HCT116 (cell line): Measurements from ENCODE around the gene HDLBP. TPM values are rescaled to one million over a fixed set of nuclear protein-coding genes. Genes with fewer than 3 reads are reported as not detected.

Experiments used
- ATAC-seq: fragments of 200-7000 bp; cut with Tn5 transposase; 2 replicates; pipeline ENCODE4 v1.9.1; 2020; ENCODE audit warnings: mild to moderate bottlenecking, moderate library complexity
- BruUV-seq: library from RNA; stranded (reverse); fragments of 400-500 nt; replicated peaks from 2 replicates; lab custom pipeline; 2021; lab: Mats Ljungman, UMichigan
- CTCF ChIA-PET: fragments of 300-600 bp; sonication (Branson Sonifier 250); formaldehyde crosslinking; loops from one replicate; lab custom pipeline; 2021; ENCODE audit warnings: antibody characterized with exemption; lab: Charles Lee
- POLR2A ChIA-PET: fragments of 300-600, 350-600 bp; sonication (Branson Sonifier 250); formaldehyde crosslinking; loops from one replicate; lab custom pipeline; 2021; ENCODE audit warnings: antibody characterized with exemption; lab: Charles Lee
- RAD21 ChIA-PET, 2 experiments: fragments of 300-600 bp; sonication (Branson Sonifier 250); formaldehyde crosslinking; loops; one replicate each; lab custom pipeline; 2023; ENCODE audit warnings: low total read pairs in 2 of 2; ENCODE audit not compliant: uncharacterized antibody in 2 of 2, unreplicated experiment in 2 of 2, low non-redundant PET in 1 of 2; lab: Charles Lee
- DNase-seq: peaks from one replicate; pipeline ENCODE4 v3.0.0-alpha.2; 2010; ENCODE audit warnings: low read depth, low spot score
- H2AFZ ChIP-seq: fragments of 200-600 bp; shearing (Covaris generic), sonication (generic); 2 replicates; pipeline ENCODE4 v1.6.1; 2017; ENCODE audit warnings: low read depth, mixed run types, mixed read lengths, antibody characterized with exemption, low read length; ENCODE audit not compliant: poor library complexity, severe bottlenecking
- H3K27ac ChIP-seq: 2 replicates; pipeline ENCODE4 v1.5.1; 2012; ENCODE audit warnings: low read depth, low read length
- H3K27me3 ChIP-seq: fragments of 200-600 bp; sonication (generic); 2 replicates; pipeline ENCODE4 v1.6.1; 2016; ENCODE audit warnings: mixed run types, low read length, mixed read lengths; ENCODE audit not compliant: insufficient read depth
- H3K36me3 ChIP-seq, 2 experiments: fragments of 200-500 bp in 1 of 2; fragments of 200-600 bp in 1 of 2; sonication (Bioruptor generic) in 1 of 2; sonication (generic) in 1 of 2; 2 replicates each; pipeline versions ENCODE4 v1.5.1 to v1.6.1; 2014 to 2016; ENCODE audit warnings: low read length in 2 of 2, inconsistent platforms in 1 of 2, mixed read lengths in 1 of 2, mixed run types in 1 of 2; ENCODE audit not compliant: insufficient read depth in 2 of 2, control insufficient read depth in 1 of 2
- H3K4me1 ChIP-seq, 2 experiments: fragments of 200-600 bp in 1 of 2; sonication (generic) in 1 of 2; 2 replicates each; pipeline versions ENCODE4 v1.5.1 to v1.6.1; 2012 to 2017; ENCODE audit warnings: low read length in 2 of 2, inconsistent platforms in 1 of 2, mild to moderate bottlenecking in 1 of 2, mixed read lengths in 1 of 2, mixed run types in 1 of 2, moderate library complexity in 1 of 2; ENCODE audit not compliant: insufficient read depth in 2 of 2, control insufficient read depth in 1 of 2
- H3K4me2 ChIP-seq: fragments of 200-600 bp; sonication (generic); 2 replicates; pipeline ENCODE4 v1.6.1; 2017; ENCODE audit warnings: mixed run types, low read length, mixed read lengths
- H3K4me3 ChIP-seq, 2 experiments: fragments of 200-600 bp in 1 of 2; sonication (generic) in 1 of 2; replicated peaks in 1 of 2; 2 replicates each; pipeline ENCODE4 v1.5.1; 2011 to 2016; ENCODE audit warnings: low read length in 2 of 2, control low read depth in 1 of 2, low read depth in 1 of 2, mild to moderate bottlenecking in 1 of 2, mixed read lengths in 1 of 2, mixed run types in 1 of 2
- H3K79me2 ChIP-seq: fragments of 200-600 bp; sonication (generic); 2 replicates; pipeline ENCODE4 v1.6.1; 2017; ENCODE audit warnings: mild to moderate bottlenecking, mixed run types, low read length, moderate library complexity, mixed read lengths; ENCODE audit not compliant: insufficient read depth
- H3K9ac ChIP-seq: fragments of 200-600 bp; sonication (generic); 2 replicates; pipeline ENCODE4 v1.6.1; 2016; ENCODE audit warnings: low read length, mixed read lengths
- H3K9me2 ChIP-seq: fragments of 200-600 bp; sonication (generic), shearing (Covaris generic); 2 replicates; pipeline ENCODE4 v1.6.1; 2017; ENCODE audit warnings: mixed run types, mild to moderate bottlenecking, moderate library complexity; ENCODE audit not compliant: insufficient read depth
- H3K9me3 ChIP-seq, 2 experiments: fragments of 200-500 bp in 1 of 2; fragments of 200-600 bp in 1 of 2; sonication (Bioruptor generic) in 1 of 2; sonication (generic) in 1 of 2; 2 replicates each; pipeline ENCODE4 v1.6.1; 2014 to 2017; ENCODE audit warnings: low read length in 2 of 2, mixed read lengths in 2 of 2, inconsistent platforms in 1 of 2, low read depth in 1 of 2, mild to moderate bottlenecking in 1 of 2, mixed run types in 1 of 2, moderate library complexity in 1 of 2; ENCODE audit not compliant: control insufficient read depth in 1 of 2, insufficient read depth in 1 of 2
- H4K20me1 ChIP-seq: fragments of 200-600 bp; sonication (generic), shearing (Covaris generic); 2 replicates; pipeline ENCODE4 v1.6.1; 2017; ENCODE audit warnings: mixed run types, mild to moderate bottlenecking, moderate library complexity; ENCODE audit not compliant: insufficient read depth
- CBX3 ChIP-seq: IDR thresholded peaks from 2 replicates; pipeline ENCODE4 v1.6.1; 2012; ENCODE audit warnings: low read depth
- EGR1 ChIP-seq: IDR thresholded peaks from 2 replicates; pipeline ENCODE4 v1.6.1; 2012; ENCODE audit warnings: low read depth
- FOSL1 ChIP-seq: IDR thresholded peaks from 2 replicates; pipeline ENCODE4 v1.6.1; 2012; ENCODE audit warnings: low read depth
- JUND ChIP-seq: IDR thresholded peaks from 2 replicates; pipeline ENCODE4 v1.6.1; 2012
- POLR2A ChIP-seq: IDR thresholded peaks from 2 replicates; pipeline ENCODE4 v1.7.0; 2011; ENCODE audit warnings: borderline replicate concordance; ENCODE audit not compliant: insufficient read depth, insufficient read length; ENCODE audit errors: extremely low read depth
- POLR2AphosphoS5 ChIP-seq: IDR thresholded peaks from 2 replicates; pipeline ENCODE4 v1.6.1; 2011; ENCODE audit warnings: mild to moderate bottlenecking, low read depth, low read length, moderate library complexity
- RAD21 ChIP-seq: IDR thresholded peaks from 2 replicates; pipeline ENCODE4 v1.6.1; 2012; ENCODE audit warnings: low read depth, mild to moderate bottlenecking
- SP1 ChIP-seq: IDR thresholded peaks from 2 replicates; pipeline ENCODE4 v1.6.1; 2012; ENCODE audit warnings: low read depth
- TCF7L2 ChIP-seq: IDR thresholded peaks from 2 replicates; pipeline ENCODE4 v1.7.0; 2011; ENCODE audit warnings: borderline replicate concordance, inconsistent platforms; ENCODE audit not compliant: insufficient read depth, insufficient read length; ENCODE audit errors: extremely low read depth
- ZBTB33 ChIP-seq: IDR thresholded peaks from 2 replicates; pipeline ENCODE4 v1.6.1; 2011; ENCODE audit warnings: mild to moderate bottlenecking, low read length, moderate library complexity; ENCODE audit not compliant: insufficient replicate concordance; ENCODE audit errors: extremely low read depth
- ZNF274 ChIP-seq: fragments of 200-500 bp; sonication (Bioruptor generic); IDR thresholded peaks from 2 replicates; pipeline ENCODE4 v1.6.1; 2014; ENCODE audit warnings: mild to moderate bottlenecking, low read depth, low read length, inconsistent platforms
- intact Hi-C: fragments of 100-400 bp; cut with micrococcal nuclease; formaldehyde crosslinking; loops from 2 replicates; pipeline ENCODE4 v1.10.0; 2022
- total RNA-seq: library from RNA; stranded (reverse); gene quantifications from one replicate; pipeline ENCODE4 v1.2.1, GENCODE V29; 2021; ENCODE audit not compliant: unreplicated experiment
- TF ChIP-seq, protein P1 (sequence below): IDR thresholded peaks from 2 replicates; pipeline ENCODE4 v1.6.1; 2012; ENCODE audit warnings: low read depth
- TF ChIP-seq, protein P2 (sequence below): IDR thresholded peaks from 2 replicates; pipeline ENCODE4 v1.6.1; 2012

HDLBP gene
- total RNA-seq, 1 experiment from 2014 or later, result 462 TPM

GRCh38 chr2:241260911-241261310 is 54.6 kb downstream of the HDLBP start (continued):
- TF ChIP-seq, protein P1, sequence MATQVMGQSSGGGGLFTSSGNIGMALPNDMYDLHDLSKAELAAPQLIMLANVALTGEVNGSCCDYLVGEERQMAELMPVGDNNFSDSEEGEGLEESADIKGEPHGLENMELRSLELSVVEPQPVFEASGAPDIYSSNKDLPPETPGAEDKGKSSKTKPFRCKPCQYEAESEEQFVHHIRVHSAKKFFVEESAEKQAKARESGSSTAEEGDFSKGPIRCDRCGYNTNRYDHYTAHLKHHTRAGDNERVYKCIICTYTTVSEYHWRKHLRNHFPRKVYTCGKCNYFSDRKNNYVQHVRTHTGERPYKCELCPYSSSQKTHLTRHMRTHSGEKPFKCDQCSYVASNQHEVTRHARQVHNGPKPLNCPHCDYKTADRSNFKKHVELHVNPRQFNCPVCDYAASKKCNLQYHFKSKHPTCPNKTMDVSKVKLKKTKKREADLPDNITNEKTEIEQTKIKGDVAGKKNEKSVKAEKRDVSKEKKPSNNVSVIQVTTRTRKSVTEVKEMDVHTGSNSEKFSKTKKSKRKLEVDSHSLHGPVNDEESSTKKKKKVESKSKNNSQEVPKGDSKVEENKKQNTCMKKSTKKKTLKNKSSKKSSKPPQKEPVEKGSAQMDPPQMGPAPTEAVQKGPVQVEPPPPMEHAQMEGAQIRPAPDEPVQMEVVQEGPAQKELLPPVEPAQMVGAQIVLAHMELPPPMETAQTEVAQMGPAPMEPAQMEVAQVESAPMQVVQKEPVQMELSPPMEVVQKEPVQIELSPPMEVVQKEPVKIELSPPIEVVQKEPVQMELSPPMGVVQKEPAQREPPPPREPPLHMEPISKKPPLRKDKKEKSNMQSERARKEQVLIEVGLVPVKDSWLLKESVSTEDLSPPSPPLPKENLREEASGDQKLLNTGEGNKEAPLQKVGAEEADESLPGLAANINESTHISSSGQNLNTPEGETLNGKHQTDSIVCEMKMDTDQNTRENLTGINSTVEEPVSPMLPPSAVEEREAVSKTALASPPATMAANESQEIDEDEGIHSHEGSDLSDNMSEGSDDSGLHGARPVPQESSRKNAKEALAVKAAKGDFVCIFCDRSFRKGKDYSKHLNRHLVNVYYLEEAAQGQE, result no peak
- no peak for TF ChIP-seq RAD21
- no peak for TF ChIP-seq POLR2AphosphoS5
- TF ChIP-seq, all 23 proteins: peak for 0

DNA sequence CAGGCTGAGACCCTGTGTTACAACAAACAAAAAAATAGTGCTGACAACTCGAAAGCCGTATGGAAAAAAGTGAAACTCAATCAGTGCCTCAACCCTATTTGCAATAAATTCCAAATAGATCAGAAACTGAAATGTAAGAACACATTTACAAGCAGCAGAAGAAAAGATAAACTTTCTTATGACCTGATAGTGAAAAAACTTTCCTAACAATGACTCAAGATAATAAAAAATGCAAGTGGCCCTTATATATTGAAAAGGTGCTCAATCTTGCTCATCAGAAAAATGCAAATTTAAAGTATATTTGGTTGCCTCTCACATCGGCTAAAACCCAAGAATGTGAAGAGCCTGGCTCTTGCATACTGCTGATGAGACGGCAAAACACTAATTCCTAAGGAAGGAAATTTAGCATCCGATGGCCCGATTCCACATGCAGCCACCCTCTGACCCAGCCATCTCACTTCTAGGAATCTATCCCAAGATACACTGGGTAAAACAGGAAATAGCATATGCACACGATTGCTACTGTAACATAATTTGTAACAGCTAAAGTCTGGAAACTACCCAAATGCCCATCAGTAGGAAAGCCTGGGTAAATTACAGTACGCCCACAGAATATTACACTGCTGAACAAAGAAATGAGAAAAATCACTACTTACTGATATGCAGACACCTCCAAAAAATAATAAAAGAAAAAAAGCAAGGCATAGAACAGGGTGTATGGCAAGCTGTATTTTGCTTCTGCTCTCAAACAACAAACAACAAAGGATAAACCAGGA is 56.8 kb downstream of the HDLBP start:
- no peak overlapping the region for H2AFZ ChIP-seq
- intact Hi-C loops, result no loop called here
- no peak overlapping the region for H3K4me2 ChIP-seq
- no peaks in the 10 kb centered on the region for H3K4me1 ChIP-seq
- DNase-seq, result no peak
- ATAC-seq, result no peak
- POLR2A ChIA-PET, result no interaction called here
- no peak overlapping the region for H3K4me3 ChIP-seq
- peaks cover 5% of the 10 kb centered on the region; the same call in 1 of the 2 replicates for H4K20me1 ChIP-seq
- RAD21 ChIA-PET, result no interaction called here
- no peaks in the 10 kb centered on the region for H3K9me2 ChIP-seq
- no TSS peak for BruUV-seq
- CTCF ChIA-PET, result no interaction called here
- peaks cover 63 to 74% of the 10 kb centered on the region in 2 experiments for H3K36me3 ChIP-seq
- H3K27me3 ChIP-seq, result no peaks in the 10 kb centered on the region
- no peak overlapping the region for H3K27ac ChIP-seq
- no peaks in the 10 kb centered on the region for H3K9me3 ChIP-seq
- H3K79me2 ChIP-seq, result peaks cover 65% of the 10 kb centered on the region; the same call in 1 of the 2 replicates
- no peak overlapping the region for H3K9ac ChIP-seq
- TF ChIP-seq SP1 (no peak), FOSL1 (no peak), ZBTB33 (no peak), EGR1 (no peak), JUND (no peak), ZNF274 (no peak), TCF7L2 (no peak), RAD21 (no peak), CBX3 (no peak), POLR2A (no peak)
- TF ChIP-seq, protein P2, sequence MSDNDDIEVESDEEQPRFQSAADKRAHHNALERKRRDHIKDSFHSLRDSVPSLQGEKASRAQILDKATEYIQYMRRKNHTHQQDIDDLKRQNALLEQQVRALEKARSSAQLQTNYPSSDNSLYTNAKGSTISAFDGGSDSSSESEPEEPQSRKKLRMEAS, result no peak
- TF ChIP-seq, protein P1, result no peak
